Colon (tissue), 2 donors: ENCODE results near the gene NOL12.
"Not testable (repeated sequence)": the region's sequence is repeated elsewhere in the genome, so short reads cannot be mapped to it uniquely, and the experiment has no call there.

ENCODE experiments used
- FAIRE-seq: peaks from 2 replicates; lab custom pipeline; 2012; peaks lifted over from hg19 to GRCh38; lab: Jason Lieb, UNC
- donor health status: control.
- donor health status: control.

NOL12 gene

GRCh38 chr22:37713761-37714160, 27.6 kb downstream of the NOL12 start:
- no peak for FAIRE-seq

GRCh38 chr22:37714634-37715033, 28.5 kb downstream of the NOL12 start:
- FAIRE-seq, result no peak

- no peak for FAIRE-seq
Observed at GRCh38 chr22:37715760-37716159, 29.6 kb downstream of the NOL12 start.

- no peak for FAIRE-seq
Observed at GRCh38 chr22:37716708-37717107, 30.6 kb downstream of the NOL12 start.

GRCh38 chr22:37717235-37717634, 31.1 kb downstream of the NOL12 start:
- FAIRE-seq, result not testable (repeated sequence)

- FAIRE-seq, result not testable (repeated sequence)
Observed at GRCh38 chr22:37717746-37718305, 31.7 kb downstream of the NOL12 start.

GRCh38 chr22:37725551-37726240, 39.6 kb downstream of the NOL12 start:
- FAIRE-seq, result no peak

- no peak for FAIRE-seq
Observed at GRCh38 chr22:37726241-37726887, 40.2 kb downstream of the NOL12 start.

GRCh38 chr22:37728620-37729019, 42.5 kb downstream of the NOL12 start:
- no peak for FAIRE-seq

GRCh38 chr22:37731804-37732471, 45.8 kb downstream of the NOL12 start:
- FAIRE-seq, result no peak

GRCh38 chr22:37732699-37733607, 46.8 kb downstream of the NOL12 start:
- FAIRE-seq, result no peak

GRCh38 chr22:37733625-37734401, 47.7 kb downstream of the NOL12 start:
- FAIRE-seq, result no peak

- FAIRE-seq, result no peak
Observed at GRCh38 chr22:37734402-37734700, 48.2 kb downstream of the NOL12 start.

- no peak for FAIRE-seq
Observed at GRCh38 chr22:37734964-37735451, 48.9 kb downstream of the NOL12 start.

GRCh38 chr22:37739035-37739434, 52.9 kb downstream of the NOL12 start:
- no peak for FAIRE-seq

GRCh38 chr22:37739611-37740049, 53.5 kb downstream of the NOL12 start:
- no peak for FAIRE-seq

GRCh38 chr22:37740455-37741311, 54.5 kb downstream of the NOL12 start:
- FAIRE-seq, result no peak

GRCh38 chr22:37741312-37741795, 55.2 kb downstream of the NOL12 start:
- FAIRE-seq, result no peak

GRCh38 chr22:37742376-37743171, 56.4 kb downstream of the NOL12 start:
- no peak for FAIRE-seq
